Activated CD4-positive, alpha-beta T cell treated with anti-CD3 and anti-CD28 coated beads, Interleukin-2, amount 50 U/mL, for 4 hours (primary cell): ENCODE results near the gene IQGAP2.
A peak's percentile ranks its signal among the peaks of the same experiment; 100 is the strongest.
"Not testable (repeated sequence)": the region's sequence is repeated elsewhere in the genome, so short reads cannot be mapped to it uniquely, and the experiment has no call there.

Source experiments
- DNase-seq, 2 experiments: peaks; one replicate each; pipeline ENCODE4 v3.0.0-alpha.2; 2020

Gene IQGAP2

GRCh38 chr5:76402886-76403765 lies at the start of gene IQGAP2:
Gene IQGAP2, plus strand, starts transcription at chr5:76403285. Its CDS starts 261 bp downstream, at chr5:76403546.
- peak; percentile 66 to 68 for DNase-seq

GRCh38 chr5:76356887-76357286 lies 46.2 kb upstream of the IQGAP2 start:
- no peak for DNase-seq

GRCh38 chr5:76363352-76364225 lies 39.5 kb upstream of the IQGAP2 start:
- DNase-seq = no peak

GRCh38 chr5:76364226-76364589 lies 38.9 kb upstream of the IQGAP2 start:
- DNase-seq = no peak

GRCh38 chr5:76365561-76365960 lies 37.5 kb upstream of the IQGAP2 start:
- no peak for DNase-seq

- no peak for DNase-seq
Observed at GRCh38 chr5:76366596-76366995, 36.5 kb upstream of the IQGAP2 start.

- DNase-seq = no peak
Observed at GRCh38 chr5:76367623-76368371, 35.3 kb upstream of the IQGAP2 start.

GRCh38 chr5:76368941-76369340 lies 34.1 kb upstream of the IQGAP2 start:
- no peak for DNase-seq

GRCh38 chr5:76369668-76370067 lies 33.4 kb upstream of the IQGAP2 start:
- DNase-seq = not testable (repeated sequence)

GRCh38 chr5:76371960-76372322 lies 31.1 kb upstream of the IQGAP2 start:
- no peak for DNase-seq

- DNase-seq = no peak
Observed at GRCh38 chr5:76372323-76373054, 30.6 kb upstream of the IQGAP2 start.

- no peak for DNase-seq
Observed at GRCh38 chr5:76376148-76376865, 26.8 kb upstream of the IQGAP2 start.

- DNase-seq = no peak
Observed at GRCh38 chr5:76376866-76377230, 26.2 kb upstream of the IQGAP2 start.

- DNase-seq = no peak
Observed at GRCh38 chr5:76378355-76378754, 24.7 kb upstream of the IQGAP2 start.

GRCh38 chr5:76379316-76379715 lies 23.8 kb upstream of the IQGAP2 start:
- no peak for DNase-seq

GRCh38 chr5:76379855-76380254 lies 23.2 kb upstream of the IQGAP2 start:
- DNase-seq = no peak

- no peak for DNase-seq
Observed at GRCh38 chr5:76380346-76381066, 22.6 kb upstream of the IQGAP2 start.

- no peak for DNase-seq
Observed at GRCh38 chr5:76383126-76383832, 19.8 kb upstream of the IQGAP2 start.

GRCh38 chr5:76384189-76384588 lies 18.9 kb upstream of the IQGAP2 start:
- no peak for DNase-seq

GRCh38 chr5:76384705-76385104 lies 18.4 kb upstream of the IQGAP2 start:
- DNase-seq = no peak
